ENCODE data around the gene ANKRD11.

ANKRD11 gene

GRCh38 chr16:89378947-89379771 is 111.2 kb downstream of the ANKRD11 start:
- no peak for FAIRE-seq

- no peak for FAIRE-seq
These were observed 112.9 kb downstream of the ANKRD11 start for GRCh38 chr16:89377453-89377848.

- FAIRE-seq = no peak
These were observed 113.4 kb downstream of the ANKRD11 start for GRCh38 chr16:89376812-89377452.

GRCh38 chr16:89375686-89376085 is 114.7 kb downstream of the ANKRD11 start:
- no peak for FAIRE-seq

GRCh38 chr16:89375021-89375420 is 115.3 kb downstream of the ANKRD11 start:
- FAIRE-seq = no peak

- FAIRE-seq = no peak
These were observed 115.9 kb downstream of the ANKRD11 start for GRCh38 chr16:89374393-89374960.

GRCh38 chr16:89373355-89374110 is 116.8 kb downstream of the ANKRD11 start:
- no peak for FAIRE-seq

DNA sequence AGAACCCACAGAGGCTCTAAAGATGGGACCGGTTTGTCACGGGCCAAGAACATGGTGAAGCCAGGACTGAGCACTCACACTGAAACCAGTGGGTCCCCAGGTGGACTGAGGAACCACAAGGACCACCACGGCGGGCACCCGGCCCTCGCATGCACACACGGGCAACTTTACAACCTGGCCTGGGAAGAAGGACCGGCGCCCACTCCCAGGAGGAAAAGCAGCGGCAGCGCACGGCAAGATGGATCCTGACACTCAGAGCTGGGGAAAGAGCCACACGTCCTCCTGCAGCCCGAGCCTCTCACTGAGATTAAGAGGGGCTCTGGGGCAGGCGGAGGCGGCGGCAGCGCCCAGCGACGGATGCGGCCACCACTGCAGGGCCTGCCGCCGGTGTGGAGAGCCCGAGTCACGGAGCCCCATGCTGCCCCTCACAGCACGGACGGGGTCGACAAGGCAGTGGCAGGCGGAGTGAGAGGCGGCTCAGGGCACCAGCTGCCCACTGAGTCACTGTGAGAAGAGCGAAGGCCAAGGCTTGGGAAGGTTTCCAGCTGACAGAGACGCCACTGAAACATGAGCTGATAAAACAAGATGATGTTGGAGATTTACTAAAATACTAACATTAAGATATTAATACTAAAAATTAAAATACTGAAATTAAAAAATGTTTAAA is 118.3 kb downstream of the ANKRD11 start:
- no peak for FAIRE-seq

DNA sequence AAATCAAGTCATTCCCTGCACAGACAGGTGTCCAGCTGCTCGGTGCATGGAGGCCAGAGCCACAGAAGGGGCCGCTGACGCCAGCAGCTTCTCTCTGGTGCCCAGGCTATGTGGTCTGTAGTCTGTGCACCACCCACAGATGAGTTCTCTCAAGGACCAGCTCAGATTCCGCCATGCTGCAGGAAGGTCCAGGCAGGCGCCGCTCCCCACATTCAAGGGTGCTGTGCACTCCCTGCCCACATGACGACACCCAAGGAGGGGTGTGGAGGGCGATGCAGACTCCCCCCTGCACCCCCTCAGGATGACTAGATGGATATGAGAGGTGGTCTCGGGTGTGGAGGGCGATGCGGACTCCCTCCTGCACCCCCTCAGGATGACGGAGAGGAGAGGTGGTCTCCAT is 119.0 kb downstream of the ANKRD11 start:
- FAIRE-seq = no peak

DNA sequence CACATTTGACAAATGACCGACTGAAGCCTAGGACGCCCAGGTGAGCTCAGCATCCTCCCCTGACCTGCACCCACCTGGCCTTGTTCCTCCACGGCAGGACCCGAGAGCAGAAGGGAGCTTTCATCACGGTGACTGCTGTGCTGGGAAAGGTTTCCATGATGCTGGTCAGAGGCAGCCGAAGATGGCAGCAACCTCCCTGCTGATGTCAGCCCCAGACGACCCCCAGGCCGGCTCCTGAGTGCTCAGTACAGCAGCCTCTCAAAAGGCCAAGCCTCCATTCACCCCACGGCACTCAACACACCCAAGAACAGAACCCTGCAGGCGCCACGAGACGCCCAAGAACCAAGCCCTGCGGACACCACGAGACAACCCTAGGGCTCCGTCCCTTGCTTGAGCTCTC is 119.8 kb downstream of the ANKRD11 start:
- FAIRE-seq = no peak

DNA sequence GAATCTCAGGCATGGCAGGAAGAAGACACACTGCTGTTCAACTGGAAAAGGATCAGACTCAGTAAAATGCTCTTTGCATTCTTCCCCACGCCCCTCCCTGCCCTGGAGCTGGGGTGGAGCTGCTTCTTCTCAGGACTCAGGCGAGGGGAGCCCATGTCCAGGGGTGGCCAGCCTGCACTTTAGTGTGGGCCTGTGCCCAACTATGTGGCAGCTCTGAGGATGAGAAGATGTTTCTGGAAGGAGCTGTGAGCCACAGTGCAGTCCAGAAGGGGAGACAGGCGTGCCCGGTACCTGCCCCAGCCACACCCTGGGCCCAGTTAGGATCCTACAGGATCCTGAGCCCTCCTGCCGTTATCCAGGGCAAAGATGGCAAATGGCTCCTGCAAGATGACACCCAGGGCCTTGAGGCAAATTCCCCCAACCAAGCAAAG is 120.3 kb downstream of the ANKRD11 start:
- no peak for FAIRE-seq

- FAIRE-seq = no peak
These were observed 121.0 kb downstream of the ANKRD11 start for GRCh38 chr16:89369266-89369895.

- no peak for FAIRE-seq
These were observed 121.6 kb downstream of the ANKRD11 start for GRCh38 chr16:89368604-89369249.

GRCh38 chr16:89367538-89367915 is 122.8 kb downstream of the ANKRD11 start:
- FAIRE-seq = no peak

- no peak for FAIRE-seq
These were observed 123.5 kb downstream of the ANKRD11 start for GRCh38 chr16:89366561-89367537.

- FAIRE-seq = no peak
These were observed 124.4 kb downstream of the ANKRD11 start for GRCh38 chr16:89365996-89366395.

DNA sequence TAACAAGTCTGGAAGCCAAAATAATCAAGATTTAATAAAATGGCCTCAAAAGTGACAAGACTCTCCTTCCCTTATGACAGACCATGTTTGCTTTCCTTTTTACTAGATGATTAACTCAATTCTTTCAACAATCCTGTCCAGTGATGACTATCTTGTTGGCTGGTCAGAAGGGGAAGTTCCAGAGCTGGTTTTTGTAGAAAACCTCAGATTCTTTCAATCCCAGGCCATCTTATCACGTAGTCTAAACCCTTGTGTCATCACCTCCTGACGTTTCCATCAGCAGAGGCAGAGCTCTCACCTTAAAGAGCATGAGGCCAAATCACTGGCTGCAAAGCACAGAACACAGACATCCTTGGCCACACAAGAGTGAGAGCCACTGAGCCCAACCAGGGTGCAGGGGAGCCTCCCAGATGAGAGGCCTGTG is 125.3 kb downstream of the ANKRD11 start:
- FAIRE-seq = no peak

GRCh38 chr16:89364606-89365005 is 125.8 kb downstream of the ANKRD11 start:
- FAIRE-seq = no peak

DNA sequence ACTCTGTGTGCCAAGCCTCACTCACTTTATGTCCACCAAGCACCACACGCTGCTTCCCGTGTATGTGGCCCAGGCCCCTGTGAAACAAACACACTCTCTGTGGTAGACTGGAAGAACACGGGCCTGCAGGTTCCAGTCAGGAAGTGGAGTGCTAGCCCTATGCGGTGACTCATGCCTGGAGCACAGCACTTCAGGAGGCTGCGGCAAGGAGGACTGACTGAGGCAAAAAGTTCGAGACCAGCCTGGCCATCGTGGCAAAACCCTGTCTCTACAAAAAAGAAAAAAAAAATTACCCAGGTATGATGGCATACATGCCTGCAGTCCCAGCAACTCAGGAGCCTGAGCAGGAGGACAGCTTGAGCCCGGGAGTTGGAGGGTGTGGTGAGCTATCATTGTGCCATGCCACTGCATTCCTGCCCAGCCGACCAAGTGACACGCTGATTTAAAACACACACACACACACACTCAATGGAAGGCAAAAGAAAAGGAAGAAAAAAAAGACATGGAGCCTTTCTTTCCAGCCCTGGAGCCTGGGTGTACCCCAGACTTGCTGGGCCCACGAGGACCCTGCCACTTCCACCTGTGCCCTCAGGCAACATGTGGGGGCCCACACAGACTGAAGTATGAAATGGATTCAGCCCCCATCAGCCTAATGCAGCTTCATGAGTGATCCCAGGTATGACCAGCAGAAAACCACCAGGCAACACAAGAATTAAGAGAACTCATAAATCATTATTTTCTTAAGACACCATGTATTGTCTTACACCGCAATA is 126.6 kb downstream of the ANKRD11 start:
- FAIRE-seq = no peak

All from endometrium (tissue), 2 donors.